OCI-LY7 (cell line): ENCODE results near the gene LCN2.
"Not testable (repeated sequence)": the region's sequence is repeated elsewhere in the genome, so short reads cannot be mapped to it uniquely, and the experiment has no call there.

Experiments
- EZH2phosphoT487 ChIP-seq: fragments of 200-600 bp; sonication (generic); IDR thresholded peaks from 2 replicates; pipeline ENCODE4 v1.6.1; 2018; ENCODE audit warnings: low read depth, borderline replicate concordance, mild to moderate bottlenecking, mixed run types, antibody characterized with exemption, low read length, moderate library complexity, mixed read lengths
- TF ChIP-seq, protein P1 (sequence below): fragments of 200-600 bp; sonication (generic); conservative IDR thresholded peaks from 2 replicates; pipeline ENCODE4 v1.5.1; 2014; ENCODE audit warnings: mild to moderate bottlenecking, antibody characterized with exemption, low read length, moderate library complexity, mixed read lengths

DNA sequence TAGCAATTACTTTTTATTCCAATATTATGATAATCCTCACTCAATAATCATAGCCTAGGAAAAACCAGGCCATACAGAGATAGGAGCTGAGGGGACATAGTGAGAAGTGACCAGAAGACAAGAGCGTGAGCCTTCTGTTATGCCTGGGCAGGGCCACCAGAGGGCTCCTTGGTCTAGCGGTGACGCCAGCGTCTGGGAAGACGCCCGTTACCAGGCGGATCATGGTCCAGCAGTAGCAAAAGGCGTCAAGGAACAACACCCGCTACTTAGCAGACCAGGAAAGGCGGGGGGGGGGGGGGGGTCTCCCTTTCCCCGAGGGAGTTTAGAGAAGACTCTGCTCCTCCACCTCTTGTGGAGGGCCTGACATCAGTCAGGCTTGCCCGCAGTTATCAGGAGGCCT lies 32.2 kb downstream of the LCN2 start:
- TF ChIP-seq, protein P1, sequence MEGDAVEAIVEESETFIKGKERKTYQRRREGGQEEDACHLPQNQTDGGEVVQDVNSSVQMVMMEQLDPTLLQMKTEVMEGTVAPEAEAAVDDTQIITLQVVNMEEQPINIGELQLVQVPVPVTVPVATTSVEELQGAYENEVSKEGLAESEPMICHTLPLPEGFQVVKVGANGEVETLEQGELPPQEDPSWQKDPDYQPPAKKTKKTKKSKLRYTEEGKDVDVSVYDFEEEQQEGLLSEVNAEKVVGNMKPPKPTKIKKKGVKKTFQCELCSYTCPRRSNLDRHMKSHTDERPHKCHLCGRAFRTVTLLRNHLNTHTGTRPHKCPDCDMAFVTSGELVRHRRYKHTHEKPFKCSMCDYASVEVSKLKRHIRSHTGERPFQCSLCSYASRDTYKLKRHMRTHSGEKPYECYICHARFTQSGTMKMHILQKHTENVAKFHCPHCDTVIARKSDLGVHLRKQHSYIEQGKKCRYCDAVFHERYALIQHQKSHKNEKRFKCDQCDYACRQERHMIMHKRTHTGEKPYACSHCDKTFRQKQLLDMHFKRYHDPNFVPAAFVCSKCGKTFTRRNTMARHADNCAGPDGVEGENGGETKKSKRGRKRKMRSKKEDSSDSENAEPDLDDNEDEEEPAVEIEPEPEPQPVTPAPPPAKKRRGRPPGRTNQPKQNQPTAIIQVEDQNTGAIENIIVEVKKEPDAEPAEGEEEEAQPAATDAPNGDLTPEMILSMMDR, result peak; percentile 45
- TF ChIP-seq EZH2phosphoT487, result not testable (repeated sequence)
